SK-N-SH (cell line): ENCODE measurements around the gene CPN2. TPM values are rescaled to one million over a fixed set of nuclear protein-coding genes. Genes with fewer than 3 reads are reported as not detected.

Experiments used
- CTCF ChIA-PET: fragments of 300-600, 350-600 bp; formaldehyde crosslinking; extraction: SDS; loops from one replicate; lab custom pipeline; 2021; lab: Yijun Ruan, JAX
- POLR2A ChIA-PET: fragments of 350-600 bp; sonication (Branson Sonifier 250); formaldehyde crosslinking; extraction: SDS; loops from one replicate; lab custom pipeline; 2020; ENCODE audit warnings: antibody characterized with exemption, inconsistent platforms; lab: Yijun Ruan, JAX
- DNase-seq: peaks from one replicate; pipeline ENCODE4 v3.0.0; 2012
- H2AFZ ChIP-seq: fragments of 200-600 bp; sonication (generic); 2 replicates; pipeline ENCODE4 v1.8.1; 2016; ENCODE audit warnings: antibody characterized with exemption, mild to moderate bottlenecking, low read depth
- H3F3A ChIP-seq: fragments of 200-600 bp; sonication (generic); replicated peaks from 2 replicates; pipeline ENCODE3; 2016; ENCODE audit warnings: antibody characterized with exemption, mild to moderate bottlenecking; ENCODE audit not compliant: insufficient read depth
- H3K27ac ChIP-seq, 2 experiments: fragments of 200-500 bp in 1 of 2; fragments of 200-600 bp in 1 of 2; sonication (Bioruptor generic) in 1 of 2; sonication (generic), shearing (Covaris generic) in 1 of 2; 2 replicates each; pipeline versions ENCODE4 v1.5.1 to v1.6.1; 2014 to 2016; ENCODE audit warnings: low read depth in 2 of 2, inconsistent platforms in 1 of 2, low read length in 1 of 2, mild to moderate bottlenecking in 1 of 2, mixed read lengths in 1 of 2
- H3K27me3 ChIP-seq: fragments of 200-600 bp; sonication (generic), shearing (Covaris generic); 2 replicates; pipeline ENCODE4 v1.6.1; 2016; ENCODE audit warnings: mixed run types; ENCODE audit not compliant: insufficient read depth
- H3K36me3 ChIP-seq, 2 experiments: fragments of 200-500 bp in 1 of 2; fragments of 200-600 bp in 1 of 2; sonication (Bioruptor generic) in 1 of 2; sonication (generic) in 1 of 2; replicated peaks in 1 of 2; 2 replicates each; pipeline versions ENCODE3 to v1.5.1; 2014 to 2016; ENCODE audit warnings: low read length in 1 of 2, mild to moderate bottlenecking in 1 of 2; ENCODE audit not compliant: insufficient read depth in 2 of 2, control insufficient read depth in 1 of 2
- H3K4me1 ChIP-seq, 2 experiments: fragments of 200-500 bp in 1 of 2; fragments of 200-600 bp in 1 of 2; sonication (Bioruptor generic) in 1 of 2; sonication (generic), shearing (Covaris generic) in 1 of 2; 2 replicates each; pipeline versions ENCODE4 v1.5.1 to v1.6.1; 2014 to 2016; ENCODE audit warnings: low read depth in 1 of 2, low read length in 1 of 2, mixed run types in 1 of 2; ENCODE audit not compliant: insufficient read depth in 2 of 2, control insufficient read depth in 1 of 2
- H3K4me2 ChIP-seq: fragments of 200-600 bp; sonication (generic), shearing (Covaris generic); 2 replicates; pipeline ENCODE4 v1.6.1; 2017; ENCODE audit warnings: mixed run types
- H3K4me3 ChIP-seq, 2 experiments: fragments of 200-500 bp in 1 of 2; fragments of 200-600 bp in 1 of 2; sonication (Bioruptor generic) in 1 of 2; sonication (generic), shearing (Covaris generic) in 1 of 2; 2 replicates each; pipeline versions ENCODE4 v1.5.1 to v1.8.1; 2014 to 2016; ENCODE audit warnings: low read depth in 2 of 2, inconsistent platforms in 1 of 2, low read length in 1 of 2, mild to moderate bottlenecking in 1 of 2, mixed read lengths in 1 of 2, moderate library complexity in 1 of 2
- H3K79me2 ChIP-seq: fragments of 200-600 bp; sonication (generic); 2 replicates; pipeline ENCODE4 v1.8.1; 2017; ENCODE audit warnings: mild to moderate bottlenecking; ENCODE audit not compliant: insufficient read depth
- H3K9ac ChIP-seq: fragments of 200-600 bp; sonication (generic); 2 replicates; pipeline ENCODE4 v1.6.1; 2017; ENCODE audit warnings: mixed run types
- H3K9me2 ChIP-seq: fragments of 200-600 bp; sonication (generic); 2 replicates; pipeline ENCODE4 v1.6.1; 2017; ENCODE audit warnings: mixed run types
- H3K9me3 ChIP-seq: fragments of 200-600 bp; sonication (generic); 2 replicates; pipeline ENCODE4 v1.6.1; 2017; ENCODE audit warnings: mixed run types, mild to moderate bottlenecking, moderate library complexity
- H4K20me1 ChIP-seq: fragments of 200-600 bp; sonication (generic); 2 replicates; pipeline ENCODE4 v1.6.1; 2017; ENCODE audit warnings: mild to moderate bottlenecking, mixed run types; ENCODE audit not compliant: insufficient read depth
- CHD2 ChIP-seq: fragments of 150-350 bp; IDR thresholded peaks from 2 replicates; pipeline ENCODE4 v1.6.1; 2018; ENCODE audit warnings: low read length; ENCODE audit not compliant: partially characterized antibody
- EP300 ChIP-seq, 2 experiments: IDR thresholded peaks; 2 replicates each; pipeline versions ENCODE4 v1.4.0 to v1.6.1; 2012; ENCODE audit warnings: borderline replicate concordance in 1 of 2, low read depth in 1 of 2, low read length in 1 of 2
- FOSL2 ChIP-seq: IDR thresholded peaks from 2 replicates; pipeline ENCODE4 v1.4.0; 2012; ENCODE audit warnings: low read depth, mild to moderate bottlenecking, moderate library complexity, borderline replicate concordance
- FOXM1 ChIP-seq: IDR thresholded peaks from 2 replicates; pipeline ENCODE4 v1.4.0; 2012; ENCODE audit warnings: low read depth, mild to moderate bottlenecking
- GABPA ChIP-seq: IDR thresholded peaks from 2 replicates; pipeline ENCODE4 v1.4.0; 2012; ENCODE audit warnings: low read depth, mild to moderate bottlenecking
- GATA2 ChIP-seq: sonication (generic); formaldehyde crosslinking; IDR thresholded peaks from 2 replicates; pipeline ENCODE4 v1.5.0; 2020; ENCODE audit warnings: mild to moderate bottlenecking, missing genetic modification reagents
- MAX ChIP-seq: IDR thresholded peaks from 2 replicates; pipeline ENCODE4 v1.4.0; 2012; ENCODE audit warnings: low read depth
- MEF2A ChIP-seq: IDR thresholded peaks from 2 replicates; pipeline ENCODE4 v1.4.0; 2012; ENCODE audit warnings: low read depth, borderline replicate concordance
- MXI1 ChIP-seq: IDR thresholded peaks from 2 replicates; pipeline ENCODE4 v1.6.1; 2012; ENCODE audit warnings: mild to moderate bottlenecking, low read depth, low read length, improper control_type of control experiment
- NFIC ChIP-seq: IDR thresholded peaks from 2 replicates; pipeline ENCODE4 v1.4.0; 2012; ENCODE audit warnings: borderline replicate concordance
- NRF1 ChIP-seq: IDR thresholded peaks from 2 replicates; pipeline ENCODE4 v1.6.1; 2012; ENCODE audit warnings: low read depth, mild to moderate bottlenecking, low read length
- PBX3 ChIP-seq: IDR thresholded peaks from 2 replicates; pipeline ENCODE4; 2012
- POLR2AphosphoS5 ChIP-seq: IDR thresholded peaks from 2 replicates; pipeline ENCODE4 v1.6.1; 2012; ENCODE audit warnings: low read depth, low read length
- RAD21 ChIP-seq: IDR thresholded peaks from 2 replicates; pipeline ENCODE4 v1.6.1; 2012; ENCODE audit warnings: mild to moderate bottlenecking, low read length
- RCOR1 ChIP-seq: fragments of 150-350 bp; IDR thresholded peaks from 2 replicates; pipeline ENCODE4 v1.6.1; 2017; ENCODE audit warnings: antibody characterized with exemption, low read length
- RFX5 ChIP-seq: IDR thresholded peaks from 2 replicates; pipeline ENCODE4 v1.6.1; 2012; ENCODE audit warnings: mild to moderate bottlenecking, improper control_type of control experiment, low read length
- SIN3A ChIP-seq: IDR thresholded peaks from 2 replicates; pipeline ENCODE4 v1.6.1; 2012; ENCODE audit warnings: low read depth, mild to moderate bottlenecking, low read length, moderate library complexity, borderline replicate concordance
- SMC3 ChIP-seq: IDR thresholded peaks from 2 replicates; pipeline ENCODE4 v1.6.1; 2012; ENCODE audit warnings: low read depth, low read length, improper control_type of control experiment
- USF2 ChIP-seq: fragments of 150-350 bp; IDR thresholded peaks from 2 replicates; pipeline ENCODE4 v1.6.1; 2017; ENCODE audit warnings: antibody characterized with exemption, low read length, low read depth, borderline replicate concordance
- ZBTB33 ChIP-seq: IDR thresholded peaks from 2 replicates; pipeline ENCODE4 v1.4.0; 2012; ENCODE audit warnings: low read depth, borderline replicate concordance
- WGBS: methylation state at CpG from one replicate; pipeline ENCODE4 v1.1.6; 2017; ENCODE audit warnings: low lambda C conversion rate; 5-methylcytosine and 5-hydroxymethylcytosine counted together
- polyA plus RNA-seq, 3 experiments: library from polyadenylated mRNA; depleted of rRNA; stranded (reverse); fragments of >200 nt; gene quantifications; 2 replicates each; pipeline ENCODE4 v1.2.3, GENCODE V29; 2012

The CPN2 gene
- polyA plus RNA-seq, 1 of the 3 experiments (the other 2 are of a cell fraction) = not detected

- ChIA-PET CTCF (interaction anchor here (1.0 to 1.5 kb wide), 3 partner anchors 18 to 23 kb away, joined by 3 read pairs; no protein-coding TSS in a partner anchor), POLR2A (no interaction called here)
- WGBS = 84% methylated on average over 6 of the region's 6 CpGs
- H3K4me2 ChIP-seq = no peak overlapping the region
- H3K9ac ChIP-seq = no peak overlapping the region
- peaks cover 0 to 4% of the 10 kb centered on the region in 2 experiments; a peak in 1 of 4 replicates for H3K4me1 ChIP-seq
- no peaks in the 10 kb centered on the region for H4K20me1 ChIP-seq
- H3K27me3 ChIP-seq = no peaks in the 10 kb centered on the region; the same call in 1 of the 2 replicates
- H3F3A ChIP-seq = no peaks in the 10 kb centered on the region
- no peak overlapping the region for H3K27ac ChIP-seq
- H2AFZ ChIP-seq = no peak overlapping the region
- no peak for DNase-seq
- H3K4me3 ChIP-seq = no peak overlapping the region
- no peaks in the 10 kb centered on the region for H3K9me3 ChIP-seq
- no peaks in the 10 kb centered on the region for H3K79me2 ChIP-seq
- H3K9me2 ChIP-seq = no peaks in the 10 kb centered on the region
- H3K36me3 ChIP-seq = no peaks in the 10 kb centered on the region
- TF ChIP-seq RFX5 (no peak), GATA2 (no peak), SIN3A (no peak), CHD2 (no peak), EP300 (IDR thresholded peaks at IDR 0.05; ENCODE audit: borderline replicate concordance in 1 of 2, low read depth in 1 of 2, low read length in 1 of 2) (no peak), POLR2AphosphoS5 (no peak), NFIC (no peak), FOXM1 (no peak), SMC3 (no peak), NRF1 (no peak), PBX3 (no peak), RCOR1 (no peak), FOSL2 (no peak), MEF2A (no peak), MAX (no peak), GABPA (no peak), MXI1 (no peak), USF2 (no peak), RAD21 (no peak), ZBTB33 (no peak)
Observed at GRCh38 chr3:194384156-194384555, 33.0 kb upstream of the CPN2 start.
